Mesenchymal stem cell (in vitro differentiated cells and primary cell): ENCODE data around the gene AUTS2.

Experiments
- DNase-seq: peaks from one replicate; pipeline ENCODE4 v3.0.0-alpha.2; 2013
- H2AFZ ChIP-seq: one replicate; pipeline ENCODE4 v1.6.1; 2013; ENCODE audit warnings: low read depth, mild to moderate bottlenecking, control low read depth, inconsistent platforms, low read length, moderate library complexity
- H2AK5ac ChIP-seq: 2 replicates; pipeline ENCODE4 v1.6.1; 2013; ENCODE audit warnings: low read length, moderate library complexity, mild to moderate bottlenecking, inconsistent platforms; ENCODE audit not compliant: severe bottlenecking
- H2BK120ac ChIP-seq: one replicate; pipeline ENCODE4 v1.6.1; 2013; ENCODE audit warnings: low read depth, mild to moderate bottlenecking, inconsistent platforms, low read length, moderate library complexity
- H2BK12ac ChIP-seq, 2 experiments: one replicate each; pipeline ENCODE4 v1.6.1; 2013; ENCODE audit warnings: inconsistent platforms in 2 of 2, low read length in 2 of 2, mild to moderate bottlenecking in 2 of 2, moderate library complexity in 2 of 2, control low read depth in 1 of 2
- H2BK15ac ChIP-seq: one replicate; pipeline ENCODE4 v1.6.1; 2013; ENCODE audit warnings: mild to moderate bottlenecking, low read depth, inconsistent platforms; ENCODE audit not compliant: poor library complexity, severe bottlenecking
- H2BK5ac ChIP-seq: 2 replicates; pipeline ENCODE4 v1.6.1; 2013; ENCODE audit warnings: low read depth, mild to moderate bottlenecking, low read length, control low read depth, inconsistent platforms; ENCODE audit not compliant: poor library complexity, severe bottlenecking
- H3K14ac ChIP-seq, 2 experiments: one replicate each; pipeline ENCODE4 v1.6.1; 2013; ENCODE audit warnings: inconsistent platforms in 2 of 2, low read length in 2 of 2, control low read depth in 1 of 2, mild to moderate bottlenecking in 1 of 2, moderate library complexity in 1 of 2
- H3K18ac ChIP-seq, 2 experiments: one replicate each; pipeline ENCODE4 v1.6.1; 2013; ENCODE audit warnings: inconsistent platforms in 2 of 2, low read length in 2 of 2, control low read depth in 1 of 2, low read depth in 1 of 2, mild to moderate bottlenecking in 1 of 2
- H3K23ac ChIP-seq, 2 experiments: one replicate each; pipeline ENCODE4 v1.6.1; 2013; ENCODE audit warnings: inconsistent platforms in 2 of 2, low read length in 2 of 2, mild to moderate bottlenecking in 2 of 2, moderate library complexity in 2 of 2, control low read depth in 1 of 2
- H3K27ac ChIP-seq: 2 replicates; pipeline ENCODE4 v1.5.1; 2013; ENCODE audit warnings: mild to moderate bottlenecking, moderate library complexity, low read length, control low read depth, inconsistent platforms; ENCODE audit not compliant: poor library complexity, severe bottlenecking
- H3K27me3 ChIP-seq, 2 experiments: 2 replicates each; pipeline versions ENCODE4 v1.6.1 to v1.7.0; 2013; ENCODE audit warnings: low read length in 2 of 2, mild to moderate bottlenecking in 2 of 2, moderate library complexity in 2 of 2, control low read depth in 1 of 2, inconsistent platforms in 1 of 2; ENCODE audit not compliant: control insufficient read depth in 1 of 2, insufficient read depth in 1 of 2
- H3K36me3 ChIP-seq, 2 experiments: 2 replicates each; pipeline versions ENCODE4 v1.6.1 to v1.7.0; 2013; ENCODE audit warnings: low read length in 2 of 2, control low read depth in 1 of 2, inconsistent platforms in 1 of 2, low read depth in 1 of 2, mild to moderate bottlenecking in 1 of 2; ENCODE audit not compliant: insufficient read depth in 2 of 2, control insufficient read depth in 1 of 2
- H3K4ac ChIP-seq, 2 experiments: one replicate each; pipeline ENCODE4 v1.6.1; 2013; ENCODE audit warnings: inconsistent platforms in 2 of 2, low read length in 2 of 2, mild to moderate bottlenecking in 2 of 2, moderate library complexity in 2 of 2, control low read depth in 1 of 2, low read depth in 1 of 2
- H3K4me1 ChIP-seq: 2 replicates; pipeline ENCODE4 v1.6.1; 2013; ENCODE audit warnings: low read depth, low read length, control low read depth; ENCODE audit not compliant: control insufficient read depth, insufficient read depth
- H3K4me2 ChIP-seq: 2 replicates; pipeline ENCODE4 v1.6.1; 2013; ENCODE audit warnings: low read length, mild to moderate bottlenecking, inconsistent platforms; ENCODE audit not compliant: poor library complexity, severe bottlenecking
- H3K4me3 ChIP-seq, 2 experiments: 2 replicates each; pipeline versions ENCODE4 v1.5.1 to v1.7.0; 2013; ENCODE audit warnings: low read length in 2 of 2, mild to moderate bottlenecking in 2 of 2, control low read depth in 1 of 2, low read depth in 1 of 2; ENCODE audit not compliant: insufficient read depth in 1 of 2
- H3K79me1 ChIP-seq: replicated peaks from 2 replicates; pipeline ENCODE4 v1.6.1; 2013; ENCODE audit warnings: mild to moderate bottlenecking, control low read depth, low read length, inconsistent platforms; ENCODE audit not compliant: poor library complexity, severe bottlenecking
- H3K9ac ChIP-seq: 2 replicates; pipeline ENCODE4 v1.7.0; 2013; ENCODE audit warnings: mild to moderate bottlenecking, low read length, moderate library complexity
- H3K9me3 ChIP-seq: 2 replicates; pipeline ENCODE4 v1.7.0; 2013; ENCODE audit warnings: mild to moderate bottlenecking, low read length; ENCODE audit not compliant: control insufficient read depth
- H4K8ac ChIP-seq: one replicate; pipeline ENCODE4 v1.6.1; 2013; ENCODE audit warnings: inconsistent platforms, mild to moderate bottlenecking, low read length, moderate library complexity
- H4K91ac ChIP-seq: one replicate; pipeline ENCODE4 v1.6.1; 2013; ENCODE audit warnings: mild to moderate bottlenecking, low read length, inconsistent platforms
- WGBS: methylation state at CpG from one replicate; pipeline ENCODE4 v1.1.7; 2013; ENCODE audit warnings: mixed read lengths; 5-methylcytosine and 5-hydroxymethylcytosine counted together

AUTS2 gene

DNA sequence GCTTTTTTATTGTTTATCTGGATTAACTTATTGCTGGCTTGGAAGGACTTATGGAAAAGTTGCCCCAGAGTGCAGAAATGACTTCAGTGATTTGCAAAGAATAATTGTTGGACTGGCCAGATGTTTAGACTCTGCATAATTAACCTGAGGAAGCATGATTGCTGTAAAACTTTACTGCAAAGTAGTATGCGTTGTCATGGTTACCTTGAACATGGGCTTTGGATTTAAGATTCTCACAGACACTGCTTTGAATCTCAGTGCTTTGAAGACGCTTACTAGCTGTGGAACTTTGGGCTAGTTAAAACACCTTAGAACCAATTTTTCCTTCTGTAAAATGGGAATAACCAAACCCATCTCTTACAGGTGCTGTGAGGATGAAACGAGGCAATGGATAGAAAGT, 1108.4 kb downstream of the AUTS2 start:
- Histone ChIP-seq H3K4ac (no peak overlapping the region), H2BK5ac (no peak overlapping the region), H2BK12ac (no peak overlapping the region), H3K23ac (no peak overlapping the region), H3K4me2 (no peak overlapping the region), H3K14ac (no peak overlapping the region), H3K79me1 (peaks cover 43% of the 10 kb centered on the region), H2AK5ac (no peak overlapping the region), H3K9ac (no peak overlapping the region), H3K4me3 (no peak overlapping the region), H3K27ac (no peak overlapping the region), H3K9me3 (no peaks in the 10 kb centered on the region), H4K91ac (no peak overlapping the region), H2BK15ac (no peak overlapping the region), H3K36me3 (peaks cover 2 to 3% of the 10 kb centered on the region in 2 experiments), H4K8ac (no peak overlapping the region), H3K4me1 (peaks cover 10% of the 10 kb centered on the region), H2AFZ (no peak overlapping the region), H2BK120ac (no peak overlapping the region), H3K27me3 (no peaks in the 10 kb centered on the region), H3K18ac (no peak overlapping the region)
- WGBS = 92% methylated on average over 1 of the region's 3 CpGs
- DNase-seq = no peak

DNA sequence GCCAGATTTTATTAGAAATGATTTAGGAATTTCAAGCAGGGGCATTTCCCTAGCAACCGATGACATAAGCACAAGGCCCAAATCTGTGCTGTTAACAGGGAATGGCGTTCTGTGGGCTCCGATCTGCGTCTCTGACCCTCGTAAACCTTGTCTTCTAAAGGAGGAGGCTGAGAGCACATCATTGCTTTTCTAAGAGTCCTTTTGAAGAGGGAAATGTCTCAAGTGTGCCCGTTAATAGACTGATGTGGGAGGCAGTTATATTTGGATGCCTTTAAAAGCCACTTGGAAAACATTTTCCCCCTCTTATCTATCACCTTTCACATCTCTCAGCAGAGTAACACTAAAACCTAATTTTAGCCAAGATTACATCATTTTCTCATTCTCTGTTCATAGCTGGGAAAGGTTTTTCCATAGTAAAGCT, 1109.6 kb downstream of the AUTS2 start:
- no peaks in the 10 kb centered on the region for H3K9me3 ChIP-seq
- no peak overlapping the region for H3K23ac ChIP-seq
- 59% methylated on average over 5 of the region's 6 CpGs for WGBS
- H3K27me3 ChIP-seq = no peaks in the 10 kb centered on the region
- H2BK5ac ChIP-seq = no peak overlapping the region
- no peak overlapping the region for H2BK120ac ChIP-seq
- H4K8ac ChIP-seq = no peak overlapping the region
- no peak overlapping the region for H2BK12ac ChIP-seq
- DNase-seq = no peak
- H4K91ac ChIP-seq = no peak overlapping the region
- H3K4me3 ChIP-seq = no peak overlapping the region
- H3K27ac ChIP-seq = no peak overlapping the region
- H2AK5ac ChIP-seq = no peak overlapping the region
- H3K4ac ChIP-seq = no peak overlapping the region
- H2BK15ac ChIP-seq = no peak overlapping the region
- peaks cover 0 to 2% of the 10 kb centered on the region in 2 experiments for H3K36me3 ChIP-seq
- H3K4me2 ChIP-seq = no peak overlapping the region
- H2AFZ ChIP-seq = no peak overlapping the region
- peaks cover 10% of the 10 kb centered on the region for H3K4me1 ChIP-seq
- no peak overlapping the region for H3K18ac ChIP-seq
- H3K9ac ChIP-seq = no peak overlapping the region
- no peak overlapping the region for H3K14ac ChIP-seq
- H3K79me1 ChIP-seq = peaks cover 40% of the 10 kb centered on the region

GRCh38 chr7:70710011-70710480, 1111.8 kb downstream of the AUTS2 start:
- H2AK5ac ChIP-seq = no peak overlapping the region
- no peak overlapping the region for H2AFZ ChIP-seq
- H3K4me2 ChIP-seq = peak overlapping the region; percentile 18
- no peak overlapping the region for H2BK12ac ChIP-seq
- peaks cover 6% of the 10 kb centered on the region for H3K9me3 ChIP-seq
- H3K79me1 ChIP-seq = peaks cover 41% of the 10 kb centered on the region
- 0% methylated on average over 2 of the region's 4 CpGs for WGBS
- H2BK5ac ChIP-seq = no peak overlapping the region
- H3K9ac ChIP-seq = no peak overlapping the region
- H3K4me3 ChIP-seq = no peak overlapping the region
- DNase-seq = peak; percentile 43
- H3K27ac ChIP-seq = peak overlapping the region; percentile 80
- peaks cover 11% of the 10 kb centered on the region for H3K4me1 ChIP-seq
- no peak overlapping the region for H3K4ac ChIP-seq
- no peak overlapping the region for H2BK15ac ChIP-seq
- no peak overlapping the region for H4K8ac ChIP-seq
- H2BK120ac ChIP-seq = no peak overlapping the region
- H3K18ac ChIP-seq = no peak overlapping the region
- peaks cover 0 to 2% of the 10 kb centered on the region in 2 experiments for H3K36me3 ChIP-seq
- no peak overlapping the region for H3K14ac ChIP-seq
- no peaks in the 10 kb centered on the region for H3K27me3 ChIP-seq
- no peak overlapping the region for H4K91ac ChIP-seq
- H3K23ac ChIP-seq = no peak overlapping the region

DNA sequence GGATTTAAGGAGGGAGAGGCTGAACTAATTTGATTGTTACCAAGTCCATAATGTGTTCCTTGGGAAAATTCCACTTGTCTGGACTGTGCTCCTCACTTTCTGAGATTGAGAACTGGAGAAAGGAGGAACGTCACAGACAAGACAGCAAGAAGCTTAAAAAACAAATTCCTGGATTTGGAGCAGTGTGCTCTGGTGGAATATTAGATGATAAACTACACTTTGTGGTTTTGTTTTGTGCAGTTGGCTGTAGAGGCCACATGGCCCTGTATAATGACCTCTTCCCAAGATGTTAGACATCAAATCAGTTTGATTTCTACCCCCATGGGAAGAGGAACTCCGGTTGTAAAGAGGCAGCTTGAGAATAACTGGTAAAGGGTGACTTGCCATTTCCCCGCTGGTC, 1112.4 kb downstream of the AUTS2 start:
- H3K27me3 ChIP-seq = no peaks in the 10 kb centered on the region
- H2BK12ac ChIP-seq = no peak overlapping the region
- H3K4ac ChIP-seq = no peak overlapping the region
- H4K8ac ChIP-seq = no peak overlapping the region
- H3K4me3 ChIP-seq = no peak overlapping the region
- H3K23ac ChIP-seq = no peak overlapping the region
- no peak overlapping the region for H2BK120ac ChIP-seq
- H3K79me1 ChIP-seq = peaks cover 41% of the 10 kb centered on the region
- no peak overlapping the region for H4K91ac ChIP-seq
- H2BK5ac ChIP-seq = no peak overlapping the region
- peak overlapping the region; percentile 29 for H3K4me2 ChIP-seq
- H3K4me1 ChIP-seq = peaks cover 11% of the 10 kb centered on the region
- peaks cover 0 to under 1% of the 10 kb centered on the region in 2 experiments for H3K36me3 ChIP-seq
- H3K14ac ChIP-seq = no peak overlapping the region
- no peak for DNase-seq
- peak overlapping the region; percentile 85 for H2AK5ac ChIP-seq
- H3K9me3 ChIP-seq = peaks cover 6% of the 10 kb centered on the region
- no peak overlapping the region for H3K18ac ChIP-seq
- H2AFZ ChIP-seq = no peak overlapping the region
- 47% methylated on average over 3 of the region's 3 CpGs for WGBS
- H3K27ac ChIP-seq = peak overlapping the region; percentile 80
- H3K9ac ChIP-seq = no peak overlapping the region
- no peak overlapping the region for H2BK15ac ChIP-seq
